ENCODE results near the gene LCE3D.
A peak's percentile ranks its signal among the peaks of the same experiment; 100 is the strongest.
"Not testable (repeated sequence)": the region's sequence is repeated elsewhere in the genome, so short reads cannot be mapped to it uniquely, and the experiment has no call there.

The LCE3D gene

GRCh38 chr1:152580433-152580832 lies at the start of gene LCE3D:
LCE3D (minus strand) TSS chr1:152580516; CDS start chr1:152579936, 580 bp downstream.
- no peak for DNase-seq (ENCODE audit: insufficient read length, low spot score)
- no peak for TF ChIP-seq POLR2A (IDR thresholded peaks at IDR 0.05; ENCODE audit: low read depth, low read length)

GRCh38 chr1:152626744-152627143 lies 46.4 kb upstream of the LCE3D start:
- FAIRE-seq: no peak
- no peak for TF ChIP-seq POLR2A (IDR thresholded peaks at IDR 0.05; ENCODE audit: low read depth, low read length)
- no peak for DNase-seq (ENCODE audit: insufficient read length, low spot score)

More at GRCh38 chr1:152580433-152580832, at the start of gene LCE3D:
- FAIRE-seq: no peak

- DNase-seq (ENCODE audit: insufficient read length, low spot score) (peak; percentile 3), FAIRE-seq (no peak)
- TF ChIP-seq POLR2A (IDR thresholded peaks at IDR 0.05; ENCODE audit: low read depth, low read length): no peak
Measured at GRCh38 chr1:152623203-152623844, 43.0 kb upstream of the LCE3D start.

- TF ChIP-seq POLR2A (IDR thresholded peaks at IDR 0.05; ENCODE audit: low read depth, low read length): no peak
- no peak for DNase-seq (ENCODE audit: insufficient read length, low spot score)
- FAIRE-seq: no peak
Measured at GRCh38 chr1:152622803-152623202, 42.5 kb upstream of the LCE3D start, which contains the start of gene LCE3A. LCE3A (minus strand) TSS chr1:152623103; CDS start chr1:152623103, 0 bp downstream.

GRCh38 chr1:152621993-152622392 lies 41.7 kb upstream of the LCE3D start:
- TF ChIP-seq POLR2A (IDR thresholded peaks at IDR 0.05; ENCODE audit: low read depth, low read length): no peak
- no peak for DNase-seq (ENCODE audit: insufficient read length, low spot score)
- no peak for FAIRE-seq

- DNase-seq (ENCODE audit: insufficient read length, low spot score): no peak
- no peak for TF ChIP-seq POLR2A (IDR thresholded peaks at IDR 0.05; ENCODE audit: low read depth, low read length)
- FAIRE-seq: no peak
Measured at GRCh38 chr1:152613511-152613910, 33.2 kb upstream of the LCE3D start, which contains the start of gene LCE3B. LCE3B (plus strand) TSS chr1:152613811; CDS start chr1:152613811, 0 bp downstream.

- no peak for TF ChIP-seq POLR2A (IDR thresholded peaks at IDR 0.05; ENCODE audit: low read depth, low read length)
- DNase-seq (ENCODE audit: insufficient read length, low spot score) (no peak), FAIRE-seq (no peak)
Measured at GRCh38 chr1:152599934-152600333, 19.6 kb upstream of the LCE3D start, which contains the start of gene LCE3C. LCE3C (plus strand) TSS chr1:152600234; CDS start chr1:152600732, 498 bp downstream.

GRCh38 chr1:152596986-152597385 lies 16.7 kb upstream of the LCE3D start:
- TF ChIP-seq POLR2A (IDR thresholded peaks at IDR 0.05; ENCODE audit: low read depth, low read length): no peak
- no peak for FAIRE-seq
- DNase-seq (ENCODE audit: insufficient read length, low spot score): no peak

GRCh38 chr1:152585586-152585985 lies 5.3 kb upstream of the LCE3D start:
- FAIRE-seq (no peak), DNase-seq (ENCODE audit: insufficient read length, low spot score) (no peak)
- TF ChIP-seq POLR2A (IDR thresholded peaks at IDR 0.05; ENCODE audit: low read depth, low read length): no peak

GRCh38 chr1:152582647-152583046 lies 2.3 kb upstream of the LCE3D start:
- no peak for DNase-seq (ENCODE audit: insufficient read length, low spot score)
- TF ChIP-seq POLR2A (IDR thresholded peaks at IDR 0.05; ENCODE audit: low read depth, low read length): no peak
- no peak for FAIRE-seq

GRCh38 chr1:152579526-152579925 lies 790 bp downstream of the LCE3D start:
- not testable (repeated sequence) for DNase-seq (ENCODE audit: insufficient read length, low spot score); FAIRE-seq

- TF ChIP-seq POLR2A (IDR thresholded peaks at IDR 0.05; ENCODE audit: low read depth, low read length): no peak
- no peak for FAIRE-seq
- no peak for DNase-seq (ENCODE audit: insufficient read length, low spot score)
Measured at GRCh38 chr1:152577168-152577567, 3.1 kb downstream of the LCE3D start.

- TF ChIP-seq POLR2A (IDR thresholded peaks at IDR 0.05; ENCODE audit: low read depth, low read length): no peak
- DNase-seq (ENCODE audit: insufficient read length, low spot score) (no peak), FAIRE-seq (no peak)
Measured at GRCh38 chr1:152566681-152567080, 13.6 kb downstream of the LCE3D start, which contains the start of gene LCE3E. LCE3E (minus strand) TSS chr1:152566780; CDS start chr1:152566208, 572 bp downstream.

- no peak for FAIRE-seq
- no peak for DNase-seq (ENCODE audit: insufficient read length, low spot score)
- no peak for TF ChIP-seq POLR2A (IDR thresholded peaks at IDR 0.05; ENCODE audit: low read depth, low read length)
Measured at GRCh38 chr1:152565535-152566215, 14.6 kb downstream of the LCE3D start.

GRCh38 chr1:152565115-152565514 lies 15.2 kb downstream of the LCE3D start:
- FAIRE-seq (no peak), DNase-seq (ENCODE audit: insufficient read length, low spot score) (no peak)
- TF ChIP-seq POLR2A (IDR thresholded peaks at IDR 0.05; ENCODE audit: low read depth, low read length): no peak

GRCh38 chr1:152548358-152548757 lies 32.0 kb downstream of the LCE3D start:
- DNase-seq (ENCODE audit: insufficient read length, low spot score); FAIRE-seq: not testable (repeated sequence)
